K562 (cell line): ENCODE data around the gene EEA1.

Source experiments
- CTCF ChIP-seq, 3 experiments: IDR thresholded peaks in 2 of 3; conservative IDR thresholded peaks in 1 of 3; 2 replicates each; pipeline ENCODE4 v1.5.1; 2011 to 2012; ENCODE audit warnings: low read length in 3 of 3, mild to moderate bottlenecking in 3 of 3, control low read depth in 2 of 3, improper control_type of control experiment in 1 of 3, inconsistent platforms in 1 of 3, low read depth in 1 of 3, mixed read lengths in 1 of 3, moderate library complexity in 1 of 3; ENCODE audit not compliant: insufficient read depth in 2 of 3
- ETV6 ChIP-seq, 3 experiments: fragments of 150-350 bp in 1 of 3; sonication (generic) in 1 of 3; formaldehyde crosslinking in 1 of 3; IDR thresholded peaks; 2 replicates each; pipeline versions ENCODE4 v1.6.1 to v1.8.0; 2014 to 2022; ENCODE audit warnings: borderline replicate concordance in 2 of 3, low read depth in 2 of 3, antibody characterized with exemption in 1 of 3, low read length in 1 of 3, mild to moderate bottlenecking in 1 of 3, missing genetic modification reagents in 1 of 3
- KAT2B ChIP-seq: IDR thresholded peaks from one replicate; pipeline ENCODE4 v1.6.1; 2012; ENCODE audit warnings: low read depth, mild to moderate bottlenecking, control low read depth, inconsistent platforms, low read length, moderate library complexity
- NKRF ChIP-seq: fragments of 450-650 bp; IDR thresholded peaks from 2 replicates; pipeline ENCODE4 v1.6.1; 2016; ENCODE audit warnings: borderline replicate concordance
- SMARCB1 ChIP-seq: IDR thresholded peaks from 2 replicates; pipeline ENCODE4 v1.6.1; 2011; ENCODE audit warnings: improper control_type of control experiment, low read depth; ENCODE audit not compliant: insufficient read length
- TGIF2 ChIP-seq: sonication (generic); formaldehyde crosslinking; IDR thresholded peaks from 2 replicates; pipeline ENCODE4 v1.8.1; 2022; ENCODE audit warnings: mild to moderate bottlenecking, missing genetic modification reagents, moderate library complexity
- ZNF239 ChIP-seq: fragments of 250-450 bp; sonication (Bioruptor Pico); IDR thresholded peaks from 2 replicates; pipeline ENCODE4 v1.4.0; 2020; ENCODE audit warnings: mild to moderate bottlenecking
- ZNF75A ChIP-seq: fragments of 450-650 bp; formaldehyde crosslinking; IDR thresholded peaks from 2 replicates; pipeline ENCODE4 v1.4.0; 2020; ENCODE audit warnings: mild to moderate bottlenecking

GRCh38 chr12:92974759-92975158 is 45.7 kb upstream of the EEA1 start:
- TF ChIP-seq KAT2B = no peak
- TF ChIP-seq ETV6 (IDR thresholded peaks at IDR 0.05; ENCODE audit: borderline replicate concordance in 1 of 2, low read depth in 2 of 2, low read length in 1 of 2) = no peak
- TF ChIP-seq ETV6 (CRISPR knock-in tag; IDR thresholded peaks at IDR 0.05; ENCODE audit: borderline replicate concordance) = no peak
- TF ChIP-seq ZNF75A (CRISPR knock-in tag) = no peak
- no peak for TF ChIP-seq TGIF2 (CRISPR knock-in tag)
- no peak for TF ChIP-seq CTCF (IDR thresholded peaks at IDR 0.05 in 2 of 3, conservative IDR thresholded peaks at IDR 0.05 in 1 of 3; ENCODE audit: insufficient read depth in 2 of 3, low read depth in 1 of 3, low read length in 3 of 3)
- TF ChIP-seq NKRF = no peak
- no peak for TF ChIP-seq SMARCB1
- TF ChIP-seq ZNF239 (CRISPR knock-in tag) = no peak
